ENCODE measurements around the gene TMEM54. TPM values are rescaled to one million over a fixed set of nuclear protein-coding genes. Genes with fewer than 3 reads are reported as not detected.

TMEM54 gene
- total and polyA plus RNA-seq, 2 donors (not counting 1 experiment from before 2014, with no cell fraction given) = 24.2 to 69.9 TPM

DNA sequence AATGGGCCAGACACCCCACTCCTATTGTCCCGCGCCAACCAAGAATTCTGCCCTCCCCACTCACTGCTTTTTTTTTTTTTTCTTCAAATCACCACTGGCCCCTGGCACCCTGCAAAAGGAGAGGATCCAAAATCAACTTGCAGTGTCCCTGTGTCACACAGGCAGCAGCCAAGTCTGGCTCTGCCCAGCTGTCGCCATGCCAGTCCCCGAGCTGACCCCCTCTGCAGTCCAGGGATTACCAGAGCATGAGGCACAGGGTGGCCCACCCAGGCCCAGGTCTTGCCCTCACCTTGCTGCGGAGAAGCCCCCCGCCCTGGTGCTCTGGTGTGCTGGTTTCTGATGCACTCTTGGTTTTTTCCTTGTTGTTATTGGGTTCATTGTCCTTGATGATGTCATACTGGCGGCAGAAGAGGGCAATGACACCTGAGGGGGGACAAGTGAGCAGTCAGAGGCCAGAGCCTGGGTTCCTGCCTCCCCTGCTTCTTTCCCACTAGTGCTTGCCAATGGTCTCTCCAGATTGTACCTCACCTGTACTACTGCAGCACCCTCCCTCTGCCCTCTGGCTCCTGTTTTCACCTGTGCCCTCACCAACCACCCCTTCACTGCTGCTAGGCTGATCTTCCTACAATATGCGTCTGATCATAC, 36.7 kb downstream of the TMEM54 start:
- Histone ChIP-seq H3K4me3 (replicated peaks in 1 of 4; ENCODE audit: control extremely low read depth in 1 of 4, insufficient read depth in 1 of 4, low read depth in 3 of 4, low read length in 4 of 4) (no peak overlapping the region), H3K27me3 (ENCODE audit: control insufficient read depth, insufficient read depth, low read length) (no peaks in the 10 kb centered on the region), H3K27ac (ENCODE audit: insufficient read depth, low read length) (no peak overlapping the region), H3K4me2 (ENCODE audit: extremely low read depth, insufficient read depth, low read length) (no peak overlapping the region), H3K9ac (ENCODE audit: insufficient read depth, low read length) (no peak overlapping the region), H2AFZ (ENCODE audit: low read length) (no peak overlapping the region), H3K9me3 (ENCODE audit: control insufficient read depth, insufficient read depth, low read depth, low read length) (no peaks in the 10 kb centered on the region), H3K79me2 (ENCODE audit: control insufficient read depth, insufficient read depth, low read length) (no peaks in the 10 kb centered on the region), H4K20me1 (ENCODE audit: control insufficient read depth, extremely low read depth, insufficient read depth, low read length) (no peaks in the 10 kb centered on the region), H3K4me1 (ENCODE audit: control insufficient read depth, extremely low read depth, insufficient read depth, low read length) (no peaks in the 10 kb centered on the region), H3K36me3 (ENCODE audit: control insufficient read depth, insufficient read depth, low read length) (no peaks in the 10 kb centered on the region)
- TF ChIP-seq, protein P1, sequence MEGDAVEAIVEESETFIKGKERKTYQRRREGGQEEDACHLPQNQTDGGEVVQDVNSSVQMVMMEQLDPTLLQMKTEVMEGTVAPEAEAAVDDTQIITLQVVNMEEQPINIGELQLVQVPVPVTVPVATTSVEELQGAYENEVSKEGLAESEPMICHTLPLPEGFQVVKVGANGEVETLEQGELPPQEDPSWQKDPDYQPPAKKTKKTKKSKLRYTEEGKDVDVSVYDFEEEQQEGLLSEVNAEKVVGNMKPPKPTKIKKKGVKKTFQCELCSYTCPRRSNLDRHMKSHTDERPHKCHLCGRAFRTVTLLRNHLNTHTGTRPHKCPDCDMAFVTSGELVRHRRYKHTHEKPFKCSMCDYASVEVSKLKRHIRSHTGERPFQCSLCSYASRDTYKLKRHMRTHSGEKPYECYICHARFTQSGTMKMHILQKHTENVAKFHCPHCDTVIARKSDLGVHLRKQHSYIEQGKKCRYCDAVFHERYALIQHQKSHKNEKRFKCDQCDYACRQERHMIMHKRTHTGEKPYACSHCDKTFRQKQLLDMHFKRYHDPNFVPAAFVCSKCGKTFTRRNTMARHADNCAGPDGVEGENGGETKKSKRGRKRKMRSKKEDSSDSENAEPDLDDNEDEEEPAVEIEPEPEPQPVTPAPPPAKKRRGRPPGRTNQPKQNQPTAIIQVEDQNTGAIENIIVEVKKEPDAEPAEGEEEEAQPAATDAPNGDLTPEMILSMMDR (conservative IDR thresholded peaks at IDR 0.05 in 1 of 2, IDR thresholded peaks at IDR 0.05 in 1 of 2; ENCODE audit: low read depth in 1 of 2, low read length in 2 of 2) = no peak
- TF ChIP-seq EZH2 (IDR thresholded peaks at IDR 0.05; ENCODE audit: low read length, missing control alignments) = no peak
- no peak for DNase-seq (ENCODE audit: low read depth in 2 of 2)

DNA sequence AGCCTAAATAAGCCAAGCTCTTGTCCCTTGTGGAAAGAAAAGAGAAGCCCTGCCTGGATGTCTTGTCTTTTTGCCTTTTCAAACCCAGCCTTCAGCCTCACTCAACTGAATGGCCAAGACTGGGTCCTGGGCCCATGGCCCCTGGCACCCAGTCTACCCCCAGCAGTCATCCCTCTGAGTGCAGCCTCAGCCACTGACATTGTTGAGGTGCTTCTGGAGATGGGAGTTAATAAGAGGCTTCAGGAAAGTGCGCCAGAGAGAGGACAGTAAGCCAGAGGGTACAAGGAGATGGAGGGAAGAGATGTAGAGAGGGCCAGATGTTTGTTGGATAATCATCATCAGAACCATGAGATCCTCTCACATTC, 37.3 kb downstream of the TMEM54 start:
- Histone ChIP-seq H3K79me2 (ENCODE audit: control insufficient read depth, insufficient read depth, low read length) (no peaks in the 10 kb centered on the region), H3K4me3 (replicated peaks in 1 of 4; ENCODE audit: control extremely low read depth in 1 of 4, insufficient read depth in 1 of 4, low read depth in 3 of 4, low read length in 4 of 4) (no peak overlapping the region), H3K36me3 (ENCODE audit: control insufficient read depth, insufficient read depth, low read length) (no peaks in the 10 kb centered on the region), H3K27ac (ENCODE audit: insufficient read depth, low read length) (no peak overlapping the region), H4K20me1 (ENCODE audit: control insufficient read depth, extremely low read depth, insufficient read depth, low read length) (no peaks in the 10 kb centered on the region), H3K9ac (ENCODE audit: insufficient read depth, low read length) (no peak overlapping the region), H3K4me1 (ENCODE audit: control insufficient read depth, extremely low read depth, insufficient read depth, low read length) (no peaks in the 10 kb centered on the region), H2AFZ (ENCODE audit: low read length) (no peak overlapping the region), H3K27me3 (ENCODE audit: control insufficient read depth, insufficient read depth, low read length) (no peaks in the 10 kb centered on the region), H3K9me3 (ENCODE audit: control insufficient read depth, insufficient read depth, low read depth, low read length) (no peaks in the 10 kb centered on the region), H3K4me2 (ENCODE audit: extremely low read depth, insufficient read depth, low read length) (no peak overlapping the region)
- DNase-seq (ENCODE audit: low read depth in 2 of 2) = no peak
- TF ChIP-seq, protein P1 (conservative IDR thresholded peaks at IDR 0.05 in 1 of 2, IDR thresholded peaks at IDR 0.05 in 1 of 2; ENCODE audit: low read depth in 1 of 2, low read length in 2 of 2) = no peak
- TF ChIP-seq EZH2 (IDR thresholded peaks at IDR 0.05; ENCODE audit: low read length, missing control alignments) = no peak

DNA sequence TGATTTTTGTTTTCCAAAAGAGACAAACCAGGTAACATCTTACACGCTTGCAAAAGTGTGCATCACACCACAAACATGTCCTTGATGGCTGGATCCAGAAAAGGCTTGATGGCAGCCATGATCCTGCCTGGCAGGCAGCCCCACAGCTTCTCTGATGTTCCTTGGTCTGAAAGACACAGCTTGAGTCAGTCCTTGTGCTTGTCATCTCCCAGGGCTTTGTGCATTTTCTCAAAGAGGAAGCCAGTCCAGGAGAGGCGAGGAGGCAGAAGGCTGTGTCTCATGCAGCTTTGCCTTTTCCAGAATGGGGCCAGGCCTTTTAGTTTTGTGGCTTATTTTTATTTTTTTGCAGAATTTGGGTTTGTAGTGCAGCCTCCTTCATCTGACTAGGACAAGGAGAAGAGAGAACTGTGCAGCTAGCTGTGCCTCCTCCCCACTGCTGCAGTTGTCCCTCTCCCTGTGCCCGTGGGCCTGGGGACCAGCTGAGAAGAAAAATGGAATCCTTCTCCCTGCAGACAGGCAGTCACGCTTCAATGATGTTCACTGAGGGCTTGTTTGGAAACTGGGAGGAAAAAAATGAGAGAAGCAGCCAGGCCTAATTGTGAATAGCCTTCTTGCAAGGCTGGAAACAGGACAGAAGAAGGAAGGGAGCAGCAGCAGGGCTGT, 37.8 kb downstream of the TMEM54 start:
- Histone ChIP-seq H3K9ac (ENCODE audit: insufficient read depth, low read length) (no peak overlapping the region), H2AFZ (ENCODE audit: low read length) (no peak overlapping the region), H3K4me2 (ENCODE audit: extremely low read depth, insufficient read depth, low read length) (no peak overlapping the region), H3K36me3 (ENCODE audit: control insufficient read depth, insufficient read depth, low read length) (no peaks in the 10 kb centered on the region), H3K79me2 (ENCODE audit: control insufficient read depth, insufficient read depth, low read length) (no peaks in the 10 kb centered on the region), H3K4me1 (ENCODE audit: control insufficient read depth, extremely low read depth, insufficient read depth, low read length) (no peaks in the 10 kb centered on the region), H4K20me1 (ENCODE audit: control insufficient read depth, extremely low read depth, insufficient read depth, low read length) (no peaks in the 10 kb centered on the region), H3K27me3 (ENCODE audit: control insufficient read depth, insufficient read depth, low read length) (no peaks in the 10 kb centered on the region), H3K9me3 (ENCODE audit: control insufficient read depth, insufficient read depth, low read depth, low read length) (no peaks in the 10 kb centered on the region), H3K27ac (ENCODE audit: insufficient read depth, low read length) (no peak overlapping the region), H3K4me3 (replicated peaks in 1 of 4; ENCODE audit: control extremely low read depth in 1 of 4, insufficient read depth in 1 of 4, low read depth in 3 of 4, low read length in 4 of 4) (no peak overlapping the region)
- no peak for TF ChIP-seq EZH2 (IDR thresholded peaks at IDR 0.05; ENCODE audit: low read length, missing control alignments)
- TF ChIP-seq, protein P1 (conservative IDR thresholded peaks at IDR 0.05 in 1 of 2, IDR thresholded peaks at IDR 0.05 in 1 of 2; ENCODE audit: low read depth in 1 of 2, low read length in 2 of 2) = no peak
- DNase-seq (ENCODE audit: low read depth in 2 of 2) = no peak
